Measurements from ENCODE around the gene OR2B2.
"Not testable (repeated sequence)": the region's sequence is repeated elsewhere in the genome, so short reads cannot be mapped to it uniquely, and the experiment has no call there.

The OR2B2 gene

DNA sequence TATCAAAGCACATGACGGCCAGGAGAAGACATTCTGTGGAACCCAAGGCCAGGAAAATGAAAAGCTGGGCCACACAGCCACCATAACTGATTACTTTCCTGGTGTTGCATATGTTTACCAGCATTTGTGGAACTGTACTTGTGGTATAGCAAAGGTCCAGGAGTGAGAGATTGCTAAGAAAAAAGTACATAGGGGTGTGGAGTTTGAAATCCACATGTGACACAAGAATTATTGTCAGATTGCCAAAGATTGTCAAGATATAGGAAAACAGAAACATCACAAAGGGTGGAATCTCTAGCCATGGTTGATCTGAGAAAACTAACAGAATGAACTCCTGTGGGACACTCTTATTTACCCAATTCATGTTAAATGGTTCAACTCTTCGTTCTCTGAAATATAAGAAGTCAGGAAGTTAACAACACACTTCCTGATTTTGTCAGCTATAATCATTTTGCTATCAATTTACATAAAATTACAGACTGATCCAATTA lies at the start of gene OR2B2:
TSS of gene OR2B2 (minus strand) at position 441 of the 491 bp plus-strand sequence. CDS start at position 364, 77 bp downstream.
- DNase-seq (ENCODE audit: low spot score) = no peak

DNA sequence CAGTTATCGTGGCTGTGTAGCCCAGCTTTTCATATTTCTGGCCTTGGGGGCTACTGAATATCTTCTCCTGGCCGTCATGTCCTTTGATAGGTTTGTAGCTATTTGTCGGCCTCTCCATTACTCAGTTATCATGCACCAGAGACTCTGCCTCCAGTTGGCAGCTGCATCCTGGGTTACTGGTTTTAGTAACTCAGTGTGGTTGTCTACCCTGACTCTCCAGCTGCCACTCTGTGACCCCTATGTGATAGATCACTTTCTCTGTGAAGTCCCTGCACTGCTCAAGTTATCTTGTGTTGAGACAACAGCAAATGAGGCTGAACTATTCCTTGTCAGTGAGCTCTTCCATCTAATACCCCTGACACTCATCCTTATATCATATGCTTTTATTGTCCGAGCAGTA lies 45.3 kb upstream of the OR2B2 start:
- DNase-seq (ENCODE audit: low spot score) = no peak

DNA sequence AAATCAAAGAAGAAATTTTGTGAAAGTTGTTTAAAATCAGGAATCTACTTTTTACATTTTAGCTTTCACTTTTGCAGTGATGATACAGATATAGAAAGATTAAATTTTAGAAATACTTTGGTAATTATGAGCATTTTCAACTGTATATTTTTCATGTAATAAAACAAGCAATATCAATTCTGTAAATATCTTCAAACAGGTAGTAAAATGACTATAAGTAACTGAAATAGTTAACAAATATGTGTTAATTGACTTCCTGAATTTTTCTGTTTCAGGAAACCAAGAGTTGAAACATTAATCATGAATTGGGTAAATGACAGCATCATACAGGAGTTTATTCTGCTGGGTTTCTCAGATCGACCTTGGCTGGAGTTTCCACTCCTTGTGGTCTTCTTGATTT lies 44.7 kb upstream of the OR2B2 start, which contains the start of gene OR2B6:
TSS of gene OR2B6 (plus strand) at position 301 of the 400 bp plus-strand sequence. CDS start at position 301, 0 bp downstream.
- DNase-seq (ENCODE audit: low spot score) = no peak

DNA sequence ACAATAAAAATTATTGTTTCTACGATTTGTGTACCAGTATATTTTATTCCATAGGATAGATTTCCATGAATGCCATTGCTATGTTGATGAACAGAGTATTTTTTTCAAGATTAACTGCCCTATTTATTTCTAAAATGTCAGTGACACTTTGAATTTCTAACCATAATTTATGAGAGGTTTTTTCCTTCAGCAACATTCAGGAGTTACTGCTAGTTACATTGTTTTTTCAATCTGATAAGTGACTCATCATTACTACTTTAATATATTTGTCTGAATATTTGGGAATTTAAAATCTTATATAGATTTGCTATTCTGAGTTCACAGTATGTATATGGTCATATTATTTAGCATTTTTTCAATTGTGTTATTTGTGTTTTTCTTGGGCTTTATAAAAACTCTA lies 38.8 kb upstream of the OR2B2 start:
- no peak for DNase-seq (ENCODE audit: low spot score)

DNA sequence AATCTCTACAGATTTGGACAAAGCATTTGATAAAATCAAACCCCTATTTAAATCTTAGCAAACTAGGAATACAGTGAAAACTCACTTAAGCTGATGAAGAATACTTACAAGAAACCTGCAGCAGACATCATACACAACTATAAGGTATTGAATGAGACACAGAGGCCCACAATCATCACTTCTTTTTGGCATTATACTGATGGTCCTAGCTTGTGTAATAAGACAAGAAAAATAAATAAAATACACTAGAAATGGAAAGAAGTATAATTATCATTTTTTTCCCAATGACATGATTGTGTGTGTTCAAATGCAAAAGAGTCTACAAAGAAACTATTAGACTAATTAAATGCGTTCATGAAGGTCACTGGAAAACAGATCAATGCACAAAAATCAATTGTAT lies 36.0 kb upstream of the OR2B2 start:
- no peak for DNase-seq (ENCODE audit: low spot score)

DNA sequence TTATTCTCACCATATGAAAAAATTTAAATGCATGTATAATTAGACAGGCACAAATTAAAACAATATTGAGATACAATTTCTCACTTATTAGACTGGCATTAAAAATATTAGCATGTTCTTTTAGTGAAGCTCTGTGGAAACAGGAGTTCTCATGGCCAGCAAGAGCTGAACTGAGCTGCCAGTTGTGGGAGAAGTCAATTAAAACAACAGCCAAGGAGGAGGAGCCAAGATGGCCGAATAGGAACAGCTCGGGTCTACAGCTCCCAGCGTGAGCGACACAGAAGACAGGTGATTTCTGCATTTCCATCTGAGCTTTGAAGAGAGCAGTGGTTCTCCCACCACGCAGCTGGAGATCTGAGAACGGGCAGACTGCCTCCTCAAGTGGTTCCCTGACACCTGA lies 30.9 kb upstream of the OR2B2 start:
- DNase-seq (ENCODE audit: low spot score) = not testable (repeated sequence)

DNA sequence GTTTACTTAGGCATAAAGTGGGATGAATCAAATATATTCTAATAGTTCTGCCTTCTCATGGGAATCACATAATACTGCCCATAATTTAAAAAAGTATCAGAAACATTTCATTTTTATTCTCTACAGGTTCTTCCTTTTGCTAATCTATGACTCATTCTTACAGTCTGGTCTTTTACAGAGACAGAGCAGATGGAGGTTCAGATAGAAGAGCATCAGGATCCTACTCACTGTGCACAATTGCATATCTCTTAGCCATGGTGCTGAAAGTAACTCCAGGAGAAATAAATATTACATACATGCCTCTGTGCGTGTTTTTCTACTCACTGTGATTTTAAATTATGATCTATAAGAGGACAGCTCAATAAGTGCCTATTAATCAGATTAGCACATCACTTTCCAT lies 28.6 kb upstream of the OR2B2 start:
- no peak for DNase-seq (ENCODE audit: low spot score)

DNA sequence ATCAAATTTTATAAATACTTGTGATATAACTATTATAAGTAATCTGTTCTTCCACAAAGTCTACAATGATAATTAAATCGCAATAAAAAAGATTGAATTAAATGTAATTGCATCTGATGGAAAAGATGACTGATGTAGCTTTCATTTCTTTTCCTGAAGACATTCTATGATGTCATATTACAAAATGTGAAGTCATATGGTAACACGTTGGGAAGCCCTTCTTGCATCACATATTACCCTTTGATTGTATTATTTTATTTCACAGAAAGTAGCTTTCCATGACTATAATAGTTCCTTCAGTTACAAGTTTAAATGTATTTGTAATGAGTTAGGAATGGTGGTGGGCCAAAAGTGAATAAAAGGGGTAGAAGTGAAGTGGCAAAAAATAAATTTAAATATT lies 19.0 kb upstream of the OR2B2 start:
- DNase-seq (ENCODE audit: low spot score) = no peak

DNA sequence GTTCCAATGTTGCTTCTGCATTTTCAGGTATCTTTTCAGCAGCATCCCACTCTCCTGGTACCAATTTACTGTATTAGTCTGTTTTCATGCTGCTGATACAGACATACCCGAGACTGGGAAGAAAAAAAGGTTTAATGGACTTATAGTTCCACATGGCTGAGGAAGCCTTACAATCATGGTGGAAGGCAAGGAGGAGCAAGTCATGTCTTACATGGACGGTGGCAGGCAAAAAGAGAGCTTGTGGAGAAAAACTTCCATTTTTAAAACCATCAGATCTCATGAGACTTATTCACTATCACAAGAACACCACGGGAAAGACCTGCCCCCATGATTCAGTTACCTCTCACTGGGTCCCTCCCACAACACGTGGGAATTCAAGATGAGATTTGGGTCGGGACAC lies 17.7 kb upstream of the OR2B2 start:
- not testable (repeated sequence) for DNase-seq (ENCODE audit: low spot score)

DNA sequence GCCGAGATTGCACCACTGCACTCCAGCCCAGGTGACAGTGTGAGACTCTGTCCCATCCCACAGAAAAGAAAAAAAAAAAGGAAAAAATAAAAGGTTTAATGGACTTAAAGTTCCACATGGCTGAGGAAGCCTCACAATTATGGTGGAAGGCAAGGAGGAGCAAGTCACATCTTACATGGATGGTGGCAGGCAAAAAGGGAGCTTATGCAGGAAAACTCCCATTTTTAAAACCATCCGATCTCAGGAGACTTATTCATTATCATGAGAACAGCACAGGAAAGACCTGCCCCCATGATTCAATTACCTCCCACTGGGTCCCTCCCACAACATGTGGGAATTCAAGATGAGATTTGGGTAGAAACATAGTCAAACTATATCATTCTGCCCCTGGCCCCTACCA lies 15.8 kb upstream of the OR2B2 start:
- DNase-seq (ENCODE audit: low spot score) = not testable (repeated sequence)

DNA sequence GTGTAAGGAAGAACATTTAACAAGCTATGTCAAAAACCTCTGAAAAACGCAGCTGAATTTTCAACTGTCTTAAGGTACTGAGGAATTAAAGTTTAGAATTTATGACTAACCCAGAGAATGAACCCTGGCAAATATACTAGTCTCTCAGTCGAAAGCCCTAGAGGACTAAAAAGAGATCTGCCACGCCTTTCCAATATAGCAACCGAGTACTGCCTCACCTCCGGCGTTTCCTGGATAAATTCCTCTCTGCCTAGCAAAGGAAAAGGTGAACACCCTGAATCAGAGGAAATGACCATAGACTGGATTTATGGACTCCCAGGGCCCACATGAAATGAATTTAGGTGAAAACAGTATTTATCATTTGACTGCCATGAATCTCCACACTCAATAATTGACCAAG lies 12.0 kb upstream of the OR2B2 start:
- DNase-seq (ENCODE audit: low spot score) = no peak

DNA sequence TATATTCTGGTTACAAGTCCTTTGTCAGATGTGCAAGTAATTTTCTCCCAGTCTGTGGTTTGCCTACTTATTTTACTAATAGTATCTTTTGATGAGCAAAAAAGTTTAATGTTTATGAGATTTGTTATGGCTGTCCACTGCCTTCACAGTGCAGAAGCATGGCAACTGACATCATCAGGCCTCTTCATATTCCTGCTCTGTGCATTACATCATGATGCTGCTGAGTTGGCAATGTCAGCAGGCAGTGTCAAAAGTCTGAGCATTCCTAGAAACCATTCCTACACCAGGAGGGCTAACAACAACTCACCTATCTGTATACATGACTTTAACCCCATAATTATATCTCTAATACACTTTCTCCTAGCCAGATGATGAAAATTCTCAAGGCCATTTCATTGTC lies 10.8 kb upstream of the OR2B2 start:
- DNase-seq (ENCODE audit: low spot score) = no peak

DNA sequence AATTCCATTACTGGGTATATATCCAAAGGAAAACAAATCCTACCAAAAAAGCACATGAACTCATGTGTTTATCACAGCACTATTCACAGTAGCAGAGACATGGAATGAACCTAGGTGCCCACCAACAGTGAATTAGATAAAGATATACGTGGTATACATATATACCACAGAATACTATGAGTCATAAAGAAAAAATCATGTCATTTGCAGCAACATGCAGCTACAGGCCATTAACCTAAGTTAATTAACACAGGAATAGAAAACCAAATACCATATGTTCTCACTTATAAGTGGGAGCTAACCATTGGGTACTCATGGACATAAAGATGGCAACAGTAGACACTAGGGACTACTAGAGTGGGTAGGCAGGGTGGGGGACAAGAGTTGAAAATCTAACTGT lies 4.2 kb downstream of the OR2B2 start:
- DNase-seq (ENCODE audit: low spot score) = no peak

DNA sequence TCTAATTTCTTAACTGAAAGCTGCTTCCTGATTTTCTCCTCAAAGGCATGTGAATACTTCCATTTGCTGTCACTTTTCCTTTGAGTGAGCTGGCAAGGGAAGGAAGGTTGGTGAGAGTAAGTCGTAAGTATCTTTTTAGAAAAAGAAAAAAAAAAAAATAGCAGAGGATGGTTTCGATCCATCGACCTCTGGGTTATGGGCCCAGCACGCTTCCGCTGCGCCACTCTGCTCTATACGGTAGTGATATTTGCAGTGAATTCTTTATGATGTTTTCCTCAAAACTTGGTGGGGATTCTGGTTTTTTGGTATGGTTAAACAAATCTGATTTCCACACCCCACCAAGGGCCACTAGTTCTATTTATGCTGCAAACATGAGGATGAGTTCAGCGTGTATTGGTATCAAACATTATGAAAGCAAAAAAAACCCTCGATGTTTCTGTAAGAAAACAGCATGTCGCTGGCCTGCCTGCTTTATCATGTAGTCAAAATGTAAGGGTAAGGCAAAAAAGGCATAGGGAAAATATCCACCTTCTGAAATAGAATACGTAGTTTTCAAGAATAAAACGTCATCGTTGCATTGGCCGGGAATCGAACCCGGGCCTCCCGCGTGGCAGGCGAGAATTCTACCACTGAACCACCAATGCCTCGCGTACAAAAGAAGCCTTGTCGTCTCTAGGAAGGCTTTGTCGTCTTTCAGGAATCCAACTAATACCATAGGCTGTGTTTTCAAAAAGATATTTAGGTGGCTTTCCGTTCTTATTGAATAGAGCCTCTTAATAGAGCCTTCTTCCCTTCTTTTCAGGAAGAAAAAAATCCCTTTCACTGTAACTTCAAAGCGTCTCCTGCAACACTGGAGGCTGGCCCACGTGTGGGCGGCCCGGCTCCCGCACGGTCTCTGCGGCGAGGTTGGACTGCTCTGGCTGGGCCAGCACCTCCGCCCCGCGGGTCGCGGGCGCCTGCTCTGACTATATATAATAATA lies 9.6 kb downstream of the OR2B2 start:
- peak; percentile 46 for DNase-seq (ENCODE audit: low spot score)

DNA sequence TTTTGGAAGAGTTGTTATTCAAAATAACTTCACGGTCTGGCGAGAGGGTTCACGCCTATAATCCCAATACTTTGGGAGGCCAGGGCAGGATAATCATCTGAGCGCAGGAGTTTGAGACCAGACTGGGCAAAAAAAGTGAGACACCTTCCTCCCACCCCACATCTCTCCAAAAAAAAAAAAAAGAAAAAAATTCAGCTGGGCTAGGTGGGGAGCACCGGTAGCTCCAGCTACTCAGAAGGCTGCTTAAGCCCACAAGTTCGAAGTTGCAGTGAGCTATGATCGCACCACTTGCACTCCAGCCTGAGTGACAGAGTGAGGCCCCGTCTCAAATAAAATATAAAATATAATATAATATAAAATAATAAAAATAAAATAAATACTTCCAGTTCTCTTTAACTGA lies 10.4 kb downstream of the OR2B2 start:
- no peak for DNase-seq (ENCODE audit: low spot score)

DNA sequence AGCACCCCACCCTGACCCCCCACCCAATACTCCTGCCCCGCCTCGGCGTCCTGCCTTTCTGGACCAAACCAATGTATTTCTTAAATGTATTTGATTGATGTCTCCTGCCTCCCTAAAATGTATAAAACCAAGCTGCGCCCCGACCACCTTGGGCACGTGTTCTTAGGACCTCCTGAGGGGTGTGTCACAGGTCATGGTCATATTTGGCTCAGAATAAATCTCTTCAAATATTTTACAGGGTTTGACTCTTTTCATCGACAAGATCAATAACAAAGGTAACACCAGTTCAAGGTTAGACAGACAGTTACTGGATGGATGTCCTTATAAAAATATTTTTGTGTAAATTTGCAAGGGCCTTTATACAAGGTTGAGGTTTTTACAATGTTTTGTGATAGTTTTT lies 12.0 kb downstream of the OR2B2 start:
- DNase-seq (ENCODE audit: low spot score) = not testable (repeated sequence)

DNA sequence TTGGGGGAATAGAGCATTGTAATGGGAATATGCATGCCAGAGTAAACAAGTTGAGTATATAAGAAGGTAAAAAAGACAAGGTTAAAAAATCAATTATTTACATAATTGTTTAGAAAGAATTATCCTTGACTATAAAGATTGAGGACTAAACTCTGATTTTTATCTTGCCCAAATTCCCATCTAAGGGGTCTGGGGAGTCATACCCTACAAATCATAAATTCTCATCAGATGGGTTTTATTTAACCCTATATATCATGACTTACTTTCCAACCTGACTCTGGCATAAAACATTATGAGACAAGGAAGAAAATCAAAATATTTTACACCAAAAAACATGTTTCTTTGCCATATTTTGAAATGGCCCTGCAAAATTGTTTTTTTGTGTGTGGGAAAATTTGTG lies 12.7 kb downstream of the OR2B2 start:
- DNase-seq (ENCODE audit: low spot score) = no peak

DNA sequence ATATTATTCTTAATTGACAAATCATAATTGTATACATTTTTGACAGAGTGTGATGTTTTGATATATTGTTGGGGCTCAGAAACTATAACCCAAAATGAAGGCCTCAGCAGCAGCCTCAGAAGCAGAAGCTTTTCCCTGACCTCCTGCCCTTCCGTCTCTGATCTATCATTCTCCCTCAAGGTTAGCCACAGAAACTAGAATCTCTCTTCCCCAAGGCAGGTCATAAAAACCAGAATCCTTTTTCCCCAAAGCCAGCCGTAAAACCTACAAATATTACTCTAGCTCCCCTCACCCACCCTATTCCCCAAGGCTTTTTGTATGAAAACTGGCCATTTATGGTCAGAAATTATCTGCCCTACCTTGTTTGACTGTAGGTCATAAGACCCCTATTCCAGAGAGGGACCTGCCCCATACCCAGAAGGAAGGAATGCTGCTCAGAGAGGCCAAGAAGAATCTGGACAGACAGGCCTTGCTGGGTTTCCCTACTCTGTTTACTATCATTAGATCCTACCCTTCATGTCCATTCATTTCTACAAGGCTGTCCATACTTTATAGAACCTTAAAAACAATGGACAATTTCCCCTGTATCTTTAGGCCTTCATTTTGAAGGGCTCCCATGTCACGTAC lies 14.5 kb downstream of the OR2B2 start:
- no peak for DNase-seq (ENCODE audit: low spot score)

DNA sequence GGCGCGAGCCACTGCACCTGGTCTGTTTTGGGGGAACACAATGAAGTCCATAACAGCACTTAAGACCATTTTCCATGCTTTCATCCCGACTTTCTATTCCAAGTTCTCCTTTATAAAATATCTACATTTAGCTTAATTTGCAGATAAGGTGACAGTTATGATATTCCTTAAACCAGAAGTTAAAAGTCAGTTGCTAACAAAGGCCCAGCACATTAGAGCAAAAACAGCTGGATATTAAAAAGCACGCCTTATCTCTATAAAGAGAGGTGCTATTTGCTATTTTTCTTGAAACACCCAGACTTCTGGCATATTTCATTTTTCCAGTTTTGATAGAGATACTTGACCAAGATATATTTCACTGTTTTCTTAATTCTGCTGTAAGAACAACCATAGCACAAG lies 15.8 kb downstream of the OR2B2 start:
- DNase-seq (ENCODE audit: low spot score) = no peak

DNA sequence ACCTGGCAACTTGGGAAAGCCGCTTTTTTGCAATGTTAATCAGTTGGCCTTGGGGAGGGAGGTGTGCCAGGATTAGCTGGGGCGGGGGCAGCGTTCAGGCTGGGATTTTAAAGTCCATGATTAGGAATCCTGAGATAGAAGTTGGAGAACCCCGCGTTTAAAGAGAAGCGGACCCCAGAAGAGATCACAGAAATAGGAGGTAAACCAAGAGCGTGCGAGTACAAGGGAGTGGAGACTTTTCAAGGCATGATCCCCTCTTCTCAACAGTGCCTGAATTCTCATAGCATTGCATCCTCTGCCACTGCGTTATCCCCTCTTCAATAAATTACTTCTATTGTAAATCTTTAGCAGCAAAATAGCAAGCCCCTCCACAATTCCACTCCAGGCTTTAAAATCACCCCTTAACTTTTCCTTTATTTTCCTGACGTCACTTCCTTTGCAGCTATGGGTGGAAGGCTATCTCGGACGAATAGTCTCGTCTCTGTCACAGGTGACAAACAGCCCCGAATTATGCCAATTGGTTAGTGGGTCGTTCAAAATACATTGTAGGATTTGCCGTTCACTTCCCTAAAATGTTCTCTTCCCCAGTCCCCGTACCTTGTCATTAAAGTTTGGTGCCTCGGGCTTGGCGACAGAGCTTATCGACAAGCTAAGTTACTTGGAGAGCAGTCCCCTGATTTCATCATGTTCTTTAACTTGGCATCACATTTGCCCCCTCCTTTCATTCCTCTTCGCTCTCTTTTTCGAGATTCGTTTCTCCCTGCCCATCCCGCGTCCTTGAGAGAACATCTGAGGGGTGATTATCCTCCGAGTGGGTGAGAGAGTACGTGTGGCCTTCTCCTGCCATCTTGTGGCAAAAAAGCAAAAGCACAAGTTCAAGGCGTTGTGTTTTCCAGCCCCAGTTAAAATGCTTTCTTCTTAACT lies 17.1 kb downstream of the OR2B2 start:
- DNase-seq (ENCODE audit: low spot score) = peak; percentile 84

DNA sequence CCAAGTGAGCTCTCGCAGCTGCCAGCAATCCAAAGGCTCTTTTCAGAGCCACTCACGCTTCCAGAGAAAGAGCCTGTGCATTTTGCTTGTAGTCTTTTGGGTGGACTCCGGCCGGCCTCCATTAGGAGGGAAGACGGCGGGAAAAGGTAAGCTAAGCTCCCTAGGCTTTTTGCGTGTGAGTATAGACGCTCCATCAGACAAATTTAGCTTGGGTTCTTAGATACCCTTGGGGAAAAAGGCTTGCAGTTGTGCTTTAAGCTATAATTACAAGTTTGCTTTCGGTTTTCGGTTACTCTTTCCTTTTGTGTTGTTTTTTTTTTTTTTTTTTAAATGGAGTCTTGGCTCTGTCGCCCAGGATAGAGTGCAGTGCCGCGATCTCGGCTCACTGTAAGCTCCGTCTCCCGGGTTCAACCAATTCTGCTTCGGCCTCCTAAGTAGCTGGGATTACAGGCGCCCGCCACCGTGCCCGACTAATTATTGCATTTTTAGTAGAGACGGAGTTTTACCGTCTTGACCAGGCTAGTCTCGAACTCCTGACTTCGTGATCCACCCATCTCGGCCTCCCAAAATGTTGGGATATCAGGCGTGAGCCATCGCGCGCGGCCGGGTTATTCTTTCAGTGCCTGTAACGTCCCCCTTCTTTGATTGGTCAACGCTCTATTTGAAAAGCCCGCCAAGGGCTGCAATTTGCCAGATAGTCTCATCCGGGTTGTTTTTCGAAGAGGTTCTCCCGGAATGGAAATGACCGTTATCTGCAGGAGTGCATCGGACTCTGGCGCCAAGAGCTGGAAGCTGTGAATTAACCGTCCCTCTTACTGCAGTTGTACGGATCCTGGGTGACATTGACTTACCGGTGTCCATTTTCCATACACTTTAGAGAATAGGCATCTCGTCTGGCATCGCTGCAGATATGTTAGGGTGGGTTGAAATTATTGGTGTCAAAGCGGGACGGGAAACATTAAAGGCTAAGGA lies 18.1 kb downstream of the OR2B2 start:
- DNase-seq (ENCODE audit: low spot score) = peak; percentile 93
